SK-N-MC (cell line): ENCODE measurements around the gene PHF12.

ENCODE experiments used
- EZH2 ChIP-seq: fragments of 200-600 bp; sonication (generic); IDR thresholded peaks from one replicate; pipeline ENCODE4 v1.6.1; 2017; ENCODE audit warnings: antibody characterized with exemption
- FOXP2 ChIP-seq: optimal IDR thresholded peaks from 2 replicates; pipeline ENCODE3; 2011; ENCODE audit warnings: mild to moderate bottlenecking, moderate library complexity; ENCODE audit not compliant: insufficient read depth; ENCODE audit errors: extremely low read length, control extremely low read depth
- POLR2AphosphoS5 ChIP-seq: IDR thresholded peaks from 2 replicates; pipeline ENCODE4 v1.6.1; 2012; ENCODE audit warnings: mild to moderate bottlenecking, low read depth, low read length, borderline replicate concordance

DNA sequence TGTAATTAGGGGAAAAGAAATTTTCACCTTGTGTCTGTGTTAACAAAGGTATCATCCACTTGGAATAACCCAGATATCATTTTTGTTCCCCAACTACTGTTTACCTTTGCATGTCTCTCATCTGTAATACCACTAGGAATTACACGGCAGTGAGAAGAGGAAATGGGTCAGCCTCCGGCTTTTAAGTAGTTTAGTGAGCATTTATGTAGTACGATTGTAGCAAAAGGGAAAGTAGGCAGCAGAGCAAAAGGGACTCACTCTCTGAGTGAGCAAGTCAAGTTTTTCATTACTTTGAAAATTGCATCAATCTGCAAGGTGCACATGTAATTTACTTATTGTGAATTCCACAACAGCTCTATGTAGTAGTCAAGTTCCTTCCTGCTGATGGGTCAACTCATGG lies 11.2 kb downstream of the PHF12 start:
- TF ChIP-seq EZH2 = no peak
- no peak for TF ChIP-seq POLR2AphosphoS5
- no peak for TF ChIP-seq FOXP2
